Endothelial cell of umbilical vein (primary cell): ENCODE results near the gene EPX. TPM values are rescaled to one million over a fixed set of nuclear protein-coding genes. Genes with fewer than 3 reads are reported as not detected.

Source experiments
- BruUV-seq: library from RNA; stranded (reverse); fragments of 400-500 nt; replicated peaks from 2 replicates; lab custom pipeline; 2021; lab: Mats Ljungman, UMichigan
- CTCF ChIA-PET: fragments of 300-600, 350-600 bp; sonication (Branson Sonifier 250); formaldehyde crosslinking; loops from one replicate; lab custom pipeline; 2021; ENCODE audit warnings: antibody characterized with exemption, inconsistent platforms; lab: Charles Lee
- POLR2A ChIA-PET: fragments of 300-600, 350-600 bp; sonication (Branson Sonifier 250); formaldehyde crosslinking; loops from one replicate; lab custom pipeline; 2021; ENCODE audit warnings: antibody characterized with exemption, inconsistent platforms; lab: Charles Lee
- DNase-seq: peaks from one replicate; pipeline ENCODE4 v3.0.0-alpha.2; 2011; ENCODE audit warnings: low read depth, low spot score
- FAIRE-seq: peaks from 2 replicates; lab custom pipeline; 2011; peaks lifted over from hg19 to GRCh38; lab: Jason Lieb, UNC
- H2AFZ ChIP-seq: 2 replicates; pipeline ENCODE4 v1.6.0; 2012; ENCODE audit warnings: low read depth, low read length, control low read depth, inconsistent platforms
- H3K27ac ChIP-seq: 2 replicates; pipeline ENCODE4 v1.5.1; 2011; ENCODE audit warnings: low read depth, mild to moderate bottlenecking, control low read depth, low read length, moderate library complexity; ENCODE audit not compliant: insufficient read depth
- H3K27me3 ChIP-seq, 2 experiments: 2 replicates each; pipeline versions ENCODE4 v1.6.0 to v1.6.1; 2011; ENCODE audit warnings: low read length in 2 of 2, mixed read lengths in 1 of 2; ENCODE audit not compliant: control insufficient read depth in 2 of 2, insufficient read depth in 2 of 2
- H3K36me3 ChIP-seq, 2 experiments: 2 replicates in 1 of 2; 3 replicates in 1 of 2; pipeline ENCODE4 v1.5.1; 2011; ENCODE audit warnings: low read length in 2 of 2, mild to moderate bottlenecking in 1 of 2, moderate library complexity in 1 of 2; ENCODE audit not compliant: control insufficient read depth in 2 of 2, insufficient read depth in 2 of 2; ENCODE audit errors: extremely low read depth in 1 of 2
- H3K4me1 ChIP-seq: 3 replicates; pipeline ENCODE4 v1.5.1; 2011; ENCODE audit warnings: mild to moderate bottlenecking, low read length; ENCODE audit not compliant: control insufficient read depth, insufficient read depth; ENCODE audit errors: extremely low read depth
- H3K4me2 ChIP-seq: 2 replicates; pipeline ENCODE4 v1.6.1; 2011; ENCODE audit warnings: low read length, control low read depth, mixed read lengths; ENCODE audit not compliant: insufficient read depth
- H3K4me3 ChIP-seq, 3 experiments: fragments of 200-600 bp in 1 of 3; sonication (generic), shearing (Covaris generic) in 1 of 3; replicated peaks in 1 of 3; 2 replicates each; pipeline ENCODE4 v1.5.1; 2011 to 2016; ENCODE audit warnings: control low read depth in 3 of 3, low read length in 3 of 3, mild to moderate bottlenecking in 2 of 3, inconsistent platforms in 1 of 3, low read depth in 1 of 3, moderate library complexity in 1 of 3; ENCODE audit not compliant: insufficient read depth in 1 of 3
- H3K79me2 ChIP-seq: 2 replicates; pipeline ENCODE4 v1.6.0; 2012; ENCODE audit warnings: low read length, inconsistent platforms; ENCODE audit not compliant: control insufficient read depth, insufficient read depth
- H3K9ac ChIP-seq: replicated peaks from 2 replicates; pipeline ENCODE3; 2011; ENCODE audit warnings: low read length, control low read depth; ENCODE audit not compliant: insufficient read depth; ENCODE audit errors: extremely low read depth
- H3K9me1 ChIP-seq: replicated peaks from 3 replicates; pipeline ENCODE4 v1.6.0; 2011; ENCODE audit warnings: mild to moderate bottlenecking, low read length; ENCODE audit not compliant: control insufficient read depth, insufficient read depth; ENCODE audit errors: extremely low read depth
- H3K9me3 ChIP-seq: replicated peaks from 2 replicates; pipeline ENCODE4 v1.5.1; 2012; ENCODE audit warnings: low read length, inconsistent platforms; ENCODE audit not compliant: control insufficient read depth, insufficient read depth
- H4K20me1 ChIP-seq: replicated peaks from 2 replicates; pipeline ENCODE3; 2011; ENCODE audit warnings: mild to moderate bottlenecking, low read length; ENCODE audit not compliant: control insufficient read depth, insufficient read depth; ENCODE audit errors: extremely low read depth
- CTCF ChIP-seq, 2 donors: IDR thresholded peaks; 1 replicate in 1 of 2; 2 replicates in 1 of 2; pipeline ENCODE4 v1.5.1; 2011; ENCODE audit warnings: low read length in 2 of 2, mild to moderate bottlenecking in 2 of 2, moderate library complexity in 2 of 2, control low read depth in 1 of 2, inconsistent platforms in 1 of 2, low read depth in 1 of 2; ENCODE audit not compliant: insufficient read depth in 1 of 2; ENCODE audit errors: extremely low read depth in 1 of 2
- EZH2 ChIP-seq: IDR thresholded peaks from 2 replicates; pipeline ENCODE4 v1.6.1; 2012; ENCODE audit warnings: borderline replicate concordance, low read depth, mild to moderate bottlenecking, moderate library complexity, low read length, inconsistent platforms; ENCODE audit not compliant: severe bottlenecking
- FOS ChIP-seq: IDR thresholded peaks from 2 replicates; pipeline ENCODE4 v1.6.1; 2011; ENCODE audit warnings: mild to moderate bottlenecking, low read length, moderate library complexity, borderline replicate concordance; ENCODE audit not compliant: insufficient read depth
- GATA2 ChIP-seq: IDR thresholded peaks from 2 replicates; pipeline ENCODE4 v1.7.0; 2011; ENCODE audit warnings: low read depth, mild to moderate bottlenecking, moderate library complexity, mixed read lengths, low read length; ENCODE audit not compliant: insufficient read length, insufficient read depth
- JUN ChIP-seq: IDR thresholded peaks from 2 replicates; pipeline ENCODE4 v1.6.1; 2011; ENCODE audit warnings: borderline replicate concordance, low read depth; ENCODE audit not compliant: insufficient read length, insufficient read depth
- MYC ChIP-seq: IDR thresholded peaks from one replicate; pipeline ENCODE4 v1.6.1; 2011; ENCODE audit warnings: mild to moderate bottlenecking, low read depth, low read length
- POLR2A ChIP-seq: IDR thresholded peaks from 2 replicates; pipeline ENCODE4 v1.6.1; 2012; ENCODE audit warnings: low read depth, mild to moderate bottlenecking, control low read depth, low read length
- POLR2AphosphoS5 ChIP-seq: IDR thresholded peaks from 2 replicates; pipeline ENCODE4 v1.6.1; 2012; ENCODE audit warnings: low read depth, mild to moderate bottlenecking, control low read depth, low read length, moderate library complexity; ENCODE audit not compliant: insufficient read depth
- dilution Hi-C: fragments of 300-500 bp; cut with MboI; formaldehyde crosslinking; loops from one replicate; pipeline ENCODE4 v1.15.0; 2019; ENCODE audit warnings: low sequenced_read_pairs; ENCODE audit not compliant: extremely low pct_ligation_motif_present
- intact Hi-C: fragments of 100-400 bp; cut with micrococcal nuclease; formaldehyde crosslinking; loops from one replicate; pipeline ENCODE4 v1.10.0; 2022
- polyA plus RNA-seq, 4 experiments: library from polyadenylated mRNA; depleted of rRNA in 3 of 4; stranded (reverse) in 3 of 4; unstranded in 1 of 4; fragments of >200 nt; gene quantifications; 2 replicates each; pipeline versions ENCODE4 v1.2.1 to v1.2.3, GENCODE V29; 2011 to 2012; ENCODE audit warnings: missing spikeins in 1 of 4
- total RNA-seq: library from RNA; stranded (reverse); gene quantifications from 2 replicates; pipeline ENCODE4 v1.2.3, GENCODE V29; 2021
- TF ChIP-seq, protein P1 (sequence below): IDR thresholded peaks from 2 replicates; pipeline ENCODE4 v1.6.1; 2011; ENCODE audit not compliant: insufficient read depth, insufficient read length

EPX gene
- total and polyA plus RNA-seq, 2 donors (not counting 3 experiments of a cell fraction or from before 2014, with no cell fraction given): not detected

GRCh38 chr17:58200024-58200633 is 7.6 kb downstream of the EPX start:
- H3K9ac ChIP-seq: no peak overlapping the region
- H3K9me1 ChIP-seq: no peaks in the 10 kb centered on the region
- H3K79me2 ChIP-seq: no peaks in the 10 kb centered on the region
- intact Hi-C loops: loop anchor here (1.0 to 5.0 kb wide), 2 partner anchors 47 to 247 kb away; no protein-coding TSS in a partner anchor
- no peak overlapping the region for H2AFZ ChIP-seq
- no peak overlapping the region for H3K4me3 ChIP-seq
- peak; percentile 4 for FAIRE-seq
- no peaks in the 10 kb centered on the region for H3K4me1 ChIP-seq
- BruUV-seq: no TSS peak
- CTCF ChIA-PET: interaction anchor here (0.6 to 3.3 kb wide), 17 partner anchors 10 to 250 kb away, joined by 3 to 21 read pairs (median 5); partner anchors contain the start of genes MKS1 and RNF43
- peaks cover 0 to 3% of the 10 kb centered on the region in 2 experiments for H3K27me3 ChIP-seq
- no peaks in the 10 kb centered on the region for H3K9me3 ChIP-seq
- no peaks in the 10 kb centered on the region for H3K36me3 ChIP-seq
- dilution Hi-C loops: no loop called here
- TF ChIP-seq POLR2A (no peak), CTCF (IDR thresholded peaks at IDR 0.05; ENCODE audit: extremely low read depth in 1 of 2, insufficient read depth in 1 of 2, low read depth in 1 of 2, low read length in 2 of 2) (peak; percentile 65 to 75)
- H3K4me2 ChIP-seq: no peak overlapping the region
- POLR2A ChIA-PET: no interaction called here
- peak; percentile 43 for DNase-seq
- H3K27ac ChIP-seq: no peak overlapping the region
- no peaks in the 10 kb centered on the region for H4K20me1 ChIP-seq

DNA sequence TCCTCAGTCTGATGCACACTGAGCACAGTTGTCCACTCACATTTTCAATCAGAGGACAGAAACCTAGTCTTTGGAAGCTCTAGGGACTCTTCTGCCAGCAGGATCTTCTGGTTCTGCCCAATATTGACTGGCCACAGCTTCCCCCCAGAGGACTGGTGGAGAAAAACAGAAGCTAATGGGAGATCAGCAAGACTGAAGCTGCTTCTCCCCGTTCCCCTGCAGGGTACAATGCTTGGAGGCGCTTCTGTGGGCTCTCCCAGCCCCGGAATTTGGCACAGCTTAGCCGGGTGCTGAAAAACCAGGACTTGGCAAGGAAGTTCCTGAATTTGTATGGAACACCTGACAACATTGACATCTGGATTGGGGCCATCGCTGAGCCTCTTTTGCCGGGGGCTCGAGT is 10.3 kb downstream of the EPX start:
- dilution Hi-C loops (no loop called here), intact Hi-C loops (loop anchor here (5.0 kb wide), 1 partner anchor 44 kb away; no protein-coding TSS in a partner anchor)
- H3K9ac ChIP-seq: no peak overlapping the region
- no TSS peak for BruUV-seq
- H3K27ac ChIP-seq: no peak overlapping the region
- TF ChIP-seq POLR2A: no peak
- TF ChIP-seq FOS: no peak
- TF ChIP-seq GATA2: no peak
- no peak for TF ChIP-seq JUN
- no peak for TF ChIP-seq EZH2
- TF ChIP-seq POLR2AphosphoS5: no peak
- no peak for TF ChIP-seq MYC
- no peak for TF ChIP-seq CTCF (IDR thresholded peaks at IDR 0.05; ENCODE audit: extremely low read depth in 1 of 2, insufficient read depth in 1 of 2, low read depth in 1 of 2, low read length in 2 of 2)
- TF ChIP-seq, protein P1, sequence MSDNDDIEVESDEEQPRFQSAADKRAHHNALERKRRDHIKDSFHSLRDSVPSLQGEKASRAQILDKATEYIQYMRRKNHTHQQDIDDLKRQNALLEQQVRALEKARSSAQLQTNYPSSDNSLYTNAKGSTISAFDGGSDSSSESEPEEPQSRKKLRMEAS: no peak
- peaks cover 0 to 6% of the 10 kb centered on the region in 2 experiments for H3K36me3 ChIP-seq
- no peaks in the 10 kb centered on the region for H3K79me2 ChIP-seq
- H3K9me1 ChIP-seq: no peaks in the 10 kb centered on the region
- no peak overlapping the region for H3K4me2 ChIP-seq
- no peaks in the 10 kb centered on the region for H3K4me1 ChIP-seq
- H2AFZ ChIP-seq: no peak overlapping the region
- FAIRE-seq: no peak
- no peaks in the 10 kb centered on the region for H3K9me3 ChIP-seq
- peaks cover 0 to 3% of the 10 kb centered on the region in 2 experiments for H3K27me3 ChIP-seq
- no peaks in the 10 kb centered on the region for H4K20me1 ChIP-seq
- DNase-seq: no peak
- ChIA-PET CTCF (no interaction called here), POLR2A (no interaction called here)
- H3K4me3 ChIP-seq: no peak overlapping the region
